T-cell (primary cell): ENCODE results near the gene TECR. TPM values are rescaled to one million over a fixed set of nuclear protein-coding genes. Genes with fewer than 3 reads are reported as not detected.
"Not testable (repeated sequence)": the region's sequence is repeated elsewhere in the genome, so short reads cannot be mapped to it uniquely, and the experiment has no call there.

Experiments
- ATAC-seq, 4 experiments: fragments of 200-7000 bp in 3 of 4; fragments of 150-1000 bp in 1 of 4; cut with Tn5 transposase; replicated peaks in 1 of 4; 1 replicate in 3 of 4; 2 replicates in 1 of 4; pipeline ENCODE4 v1.10.0; 2021; ENCODE audit warnings: moderate library complexity in 3 of 4, mild to moderate bottlenecking in 2 of 4, moderate number of reproducible peaks in 1 of 4
- CTCF ChIA-PET, 2 donors: fragments of 300-600 bp; sonication (Branson Sonifier 250); formaldehyde crosslinking; loops; one replicate each; lab custom pipeline; 2022; ENCODE audit warnings: antibody characterized with exemption in 2 of 2; lab: Charles Lee
- POLR2A ChIA-PET, 2 donors: fragments of 300-600 bp; sonication (Branson Sonifier 250); formaldehyde crosslinking; loops; one replicate each; lab custom pipeline; 2022; ENCODE audit warnings: antibody characterized with exemption in 2 of 2; lab: Charles Lee
- DNase-seq, 35 experiments: peaks; one replicate each; pipeline versions ENCODE4 v3.0.0 to v3.0.0-alpha.2; 2013 to 2023
- H3K27ac ChIP-seq: one replicate; pipeline ENCODE4 v1.5.1; 2013; ENCODE audit warnings: low read length
- H3K27me3 ChIP-seq, 2 experiments: replicated peaks in 1 of 2; 1 replicate in 1 of 2; 2 replicates in 1 of 2; pipeline versions ENCODE4 v1.6.1 to v1.7.0; 2013; ENCODE audit warnings: low read length in 1 of 2, mixed read lengths in 1 of 2; ENCODE audit not compliant: control insufficient read depth in 2 of 2, insufficient read depth in 2 of 2; ENCODE audit errors: extremely low read depth in 1 of 2
- H3K36me3 ChIP-seq, 2 donors: 1 replicate in 1 of 2; 2 replicates in 1 of 2; pipeline versions ENCODE4 v1.6.1 to v1.7.0; 2013; ENCODE audit warnings: low read length in 1 of 2; ENCODE audit not compliant: control insufficient read depth in 2 of 2, insufficient read depth in 1 of 2; ENCODE audit errors: extremely low read depth in 1 of 2
- H3K4me1 ChIP-seq, 2 experiments: 1 replicate in 1 of 2; 2 replicates in 1 of 2; pipeline versions ENCODE4 v1.6.1 to v1.7.0; 2013; ENCODE audit warnings: low read length in 2 of 2, mixed read lengths in 1 of 2; ENCODE audit not compliant: insufficient read depth in 2 of 2, control insufficient read depth in 1 of 2; ENCODE audit errors: extremely low read depth in 1 of 2
- H3K4me3 ChIP-seq, 2 donors: 1 replicate in 1 of 2; 2 replicates in 1 of 2; pipeline versions ENCODE4 v1.5.1 to v1.7.0; 2013; ENCODE audit warnings: mild to moderate bottlenecking in 2 of 2, low read length in 1 of 2, moderate library complexity in 1 of 2; ENCODE audit not compliant: control insufficient read depth in 1 of 2; ENCODE audit errors: extremely low read depth in 1 of 2
- H3K9me3 ChIP-seq: 2 replicates; pipeline ENCODE4 v1.7.0; 2013
- H3K27ac Mint-ChIP-seq, 2 donors: one replicate each; pipeline ENCODE4 v1.8.0; 2020 to 2021; ENCODE audit warnings: mild to moderate bottlenecking in 2 of 2, mixed read lengths in 2 of 2
- H3K27me3 Mint-ChIP-seq, 2 donors: one replicate each; pipeline ENCODE4 v1.8.0; 2021 to 2022; ENCODE audit warnings: mixed read lengths in 2 of 2
- H3K36me3 Mint-ChIP-seq: one replicate; pipeline ENCODE4 v1.8.0; 2021; ENCODE audit warnings: mixed read lengths
- H3K4me1 Mint-ChIP-seq, 3 donors: one replicate each; pipeline ENCODE4 v1.8.0; 2020 to 2022; ENCODE audit warnings: mixed read lengths in 3 of 3, mild to moderate bottlenecking in 1 of 3
- H3K4me3 Mint-ChIP-seq, 3 donors: one replicate each; pipeline ENCODE4 v1.8.0; 2020 to 2022; ENCODE audit warnings: mild to moderate bottlenecking in 3 of 3, mixed read lengths in 3 of 3, moderate library complexity in 3 of 3
- H3K9me3 Mint-ChIP-seq, 3 donors: one replicate each; pipeline ENCODE4 v1.8.0; 2020 to 2022; ENCODE audit warnings: mixed read lengths in 3 of 3
- WGBS: methylation state at CpG from one replicate; pipeline ENCODE4 v1.1.5; 2013; ENCODE audit warnings: missing lambda C conversion rate; ENCODE audit not compliant: insufficient coverage; 5-methylcytosine and 5-hydroxymethylcytosine counted together
- total RNA-seq, 35 experiments: library from RNA in 6 of 35; stranded (reverse) in 6 of 35; fragments of 120-200 nt in 1 of 35; gene quantifications; one replicate each; pipeline versions ENCODE4 v1.2.1 to v1.2.4 and lab custom pipeline; 2013 to 2026

TECR gene
- total RNA-seq, 5 donors from 2014 or later (not counting 1 experiment from before 2014, with no cell fraction given), result 137 to 207 (median 171) TPM

GRCh38 chr19:14606627-14607026 lies 77.2 kb downstream of the TECR start:
- no peak overlapping the region for H3K4me3 ChIP-seq
- ATAC-seq (no peak), DNase-seq (no peak)
- peaks cover 0 to 6% of the 10 kb centered on the region in 2 experiments for H3K27me3 ChIP-seq
- POLR2A ChIA-PET, result no interaction called here
- Mint-ChIP-seq H3K36me3 (no peaks in the 10 kb centered on the region), H3K4me3 (no peak overlapping the region), H3K27ac (no peak overlapping the region), H3K27me3 (no peaks in the 10 kb centered on the region), H3K4me1 (peaks cover 6 to 10% (median 9%) of the 10 kb centered on the region in 3 donors), H3K9me3 (no peaks in the 10 kb centered on the region)
- H3K36me3 ChIP-seq, result no peaks in the 10 kb centered on the region
- CTCF ChIA-PET, result interaction anchor here in 1 of 2 donors (0.7 kb wide), 1 partner anchor 1134 kb away, joined by 3 read pairs; no protein-coding TSS in a partner anchor
- no peak overlapping the region for H3K27ac ChIP-seq
- H3K4me1 ChIP-seq, result no peaks in the 10 kb centered on the region
- 70% methylated on average over 3 of the region's 9 CpGs for WGBS
- H3K9me3 ChIP-seq, result no peaks in the 10 kb centered on the region

GRCh38 chr19:14611051-14611450 lies 81.7 kb downstream of the TECR start:
- Histone ChIP-seq H3K4me3 (no peak overlapping the region), H3K9me3 (no peaks in the 10 kb centered on the region), H3K27ac (no peak overlapping the region), H3K27me3 (peaks cover 0 to 4% of the 10 kb centered on the region in 2 experiments), H3K4me1 (no peaks in the 10 kb centered on the region), H3K36me3 (no peaks in the 10 kb centered on the region)
- DNase-seq, result no peak
- no peak overlapping the region for H3K27ac Mint-ChIP-seq
- ChIA-PET CTCF (interaction anchor here in 1 of 2 donors (0.6 kb wide), 1 partner anchor 1394 kb away, joined by 7 read pairs; no protein-coding TSS in a partner anchor), POLR2A (no interaction called here)
- no peak overlapping the region for H3K4me3 Mint-ChIP-seq
- H3K9me3 Mint-ChIP-seq, result no peaks in the 10 kb centered on the region
- 68% methylated on average over 3 of the region's 4 CpGs for WGBS
- no peak for ATAC-seq
- H3K36me3 Mint-ChIP-seq, result no peaks in the 10 kb centered on the region
- H3K4me1 Mint-ChIP-seq, result peaks cover 0 to 4% (median 4%) of the 10 kb centered on the region in 3 donors
- peaks cover 0 to under 1% of the 10 kb centered on the region in 2 donors for H3K27me3 Mint-ChIP-seq

GRCh38 chr19:14612242-14612641 lies 82.8 kb downstream of the TECR start:
- H3K27me3 ChIP-seq, H3K4me1 Mint-ChIP-seq, H3K4me1 ChIP-seq, POLR2A ChIA-PET, H3K27ac ChIP-seq, H3K9me3 ChIP-seq, H3K4me3 ChIP-seq, CTCF ChIA-PET, H3K36me3 ChIP-seq, H3K36me3 Mint-ChIP-seq, H3K4me3 Mint-ChIP-seq, H3K27ac Mint-ChIP-seq, H3K9me3 Mint-ChIP-seq, ATAC-seq, H3K27me3 Mint-ChIP-seq, DNase-seq: not testable (repeated sequence)
- 67% methylated on average over 3 of the region's 5 CpGs for WGBS

GRCh38 chr19:14612657-14613056 lies 83.3 kb downstream of the TECR start:
- H3K36me3 Mint-ChIP-seq, result no peaks in the 10 kb centered on the region
- peaks cover 3 to 6% of the 10 kb centered on the region in 2 donors for H3K27me3 Mint-ChIP-seq
- H3K27me3 ChIP-seq, result peaks cover 0 to 4% of the 10 kb centered on the region in 2 experiments
- no peak overlapping the region for H3K4me3 Mint-ChIP-seq
- H3K4me1 ChIP-seq, result no peaks in the 10 kb centered on the region
- no peaks in the 10 kb centered on the region for H3K9me3 ChIP-seq
- H3K4me3 ChIP-seq, result no peak overlapping the region
- no peak for DNase-seq
- no peaks in the 10 kb centered on the region for H3K36me3 ChIP-seq
- CTCF ChIA-PET, result interaction anchor here in 1 of 2 donors (0.7 kb wide), 1 partner anchor 23 kb away, joined by 3 read pairs; no protein-coding TSS in a partner anchor
- no peak for ATAC-seq
- 85% methylated on average over 3 of the region's 4 CpGs for WGBS
- POLR2A ChIA-PET, result no interaction called here
- H3K9me3 Mint-ChIP-seq, result no peaks in the 10 kb centered on the region
- H3K27ac Mint-ChIP-seq, result no peak overlapping the region
- no peak overlapping the region for H3K27ac ChIP-seq
- H3K4me1 Mint-ChIP-seq, result peaks cover 0 to 4% (median 4%) of the 10 kb centered on the region in 3 donors

GRCh38 chr19:14613399-14614098 lies 84.2 kb downstream of the TECR start:
- not testable (repeated sequence) for H3K9me3 Mint-ChIP-seq, H3K36me3 Mint-ChIP-seq, H3K36me3 ChIP-seq, H3K27ac ChIP-seq, DNase-seq, H3K4me3 Mint-ChIP-seq, H3K4me3 ChIP-seq, H3K27me3 ChIP-seq, H3K27me3 Mint-ChIP-seq, ATAC-seq, H3K27ac Mint-ChIP-seq, H3K4me1 ChIP-seq, H3K9me3 ChIP-seq, H3K4me1 Mint-ChIP-seq
- ChIA-PET CTCF (interaction anchor here (0.7 to 0.8 kb wide), 2 partner anchors 9 to 22 kb away, joined by 3 read pairs; no protein-coding TSS in a partner anchor), POLR2A (interaction anchor here in 1 of 2 donors (0.7 kb wide), 1 partner anchor 78 kb away, joined by 4 read pairs; no protein-coding TSS in a partner anchor)
- WGBS, result 82% methylated on average over 5 of the region's 14 CpGs

- ChIA-PET POLR2A (interaction anchor here in 1 of 2 donors (0.7 kb wide), 1 partner anchor 78 kb away, joined by 4 read pairs; no protein-coding TSS in a partner anchor), CTCF (interaction anchor here in 1 of 2 donors (0.8 kb wide), 1 partner anchor 9 kb away, joined by 3 read pairs; no protein-coding TSS in a partner anchor)
- Histone ChIP-seq H3K9me3 (no peaks in the 10 kb centered on the region), H3K27me3 (peaks cover 0 to 7% of the 10 kb centered on the region in 2 experiments), H3K4me3 (no peak overlapping the region), H3K36me3 (no peaks in the 10 kb centered on the region), H3K27ac (no peak overlapping the region), H3K4me1 (no peaks in the 10 kb centered on the region)
- Mint-ChIP-seq H3K4me3 (no peak overlapping the region), H3K9me3 (peaks cover 0 to 3% (median 3%) of the 10 kb centered on the region in 3 donors), H3K27ac (no peak overlapping the region), H3K4me1 (peaks cover 0 to 4% (median 4%) of the 10 kb centered on the region in 3 donors), H3K27me3 (peaks cover 3 to 6% of the 10 kb centered on the region in 2 donors), H3K36me3 (no peaks in the 10 kb centered on the region)
- DNase-seq (peak in 10 of 35 experiments; percentile 1 to 42 (median 6)), ATAC-seq (peak in 1 of 4 experiments; percentile 38)
- WGBS, result no CpG with 5 or more reads among the region's 4 CpGs
Observed at GRCh38 chr19:14614099-14614412, 84.7 kb downstream of the TECR start.
